K562 (cell line): ENCODE measurements around the gene PRKACA. TPM values are rescaled to one million over a fixed set of nuclear protein-coding genes. Genes with fewer than 3 reads are reported as not detected.

Experiments
- ATF7 ChIP-seq: fragments of 450-650 bp; IDR thresholded peaks from 2 replicates; pipeline ENCODE4 v1.7.1; 2014; ENCODE audit warnings: mild to moderate bottlenecking, moderate library complexity
- C11orf30 ChIP-seq: fragments of 450-650 bp; IDR thresholded peaks from 2 replicates; pipeline ENCODE4 v1.6.1; 2016; ENCODE audit warnings: low read depth, mild to moderate bottlenecking
- CHD2 ChIP-seq: IDR thresholded peaks from 2 replicates; pipeline ENCODE4 v1.6.1; 2011; ENCODE audit warnings: low read depth, low read length
- ELF2 ChIP-seq: fragments of 250-450 bp; sonication (Bioruptor Pico); IDR thresholded peaks from 2 replicates; pipeline ENCODE4 v1.5.0; 2021; ENCODE audit warnings: mild to moderate bottlenecking
- HMGN3 ChIP-seq: IDR thresholded peaks from 2 replicates; pipeline ENCODE4 v1.6.1; 2011; ENCODE audit warnings: borderline replicate concordance, low read depth, mild to moderate bottlenecking, mixed read lengths, low read length; ENCODE audit not compliant: insufficient read length; ENCODE audit errors: extremely low read depth
- PHTF2 ChIP-seq: fragments of 250-450 bp; sonication (Bioruptor Pico); IDR thresholded peaks from 2 replicates; pipeline ENCODE4 v1.5.0; 2021; ENCODE audit warnings: mild to moderate bottlenecking
- POLR2H ChIP-seq: IDR thresholded peaks from 2 replicates; pipeline ENCODE4 v1.6.1; 2016; ENCODE audit warnings: missing genetic modification characterization, low read depth, mild to moderate bottlenecking, control low read depth, missing compliant biosample characterization, moderate library complexity
- RB1 ChIP-seq: fragments of 450-650 bp; IDR thresholded peaks from 2 replicates; pipeline ENCODE4 v1.6.1; 2017; ENCODE audit warnings: low read depth, mild to moderate bottlenecking
- SAFB ChIP-seq: fragments of 200-400 bp; formaldehyde crosslinking; IDR thresholded peaks from 2 replicates; pipeline ENCODE4 v1.6.1; 2017; ENCODE audit warnings: low read depth, low read length, borderline replicate concordance
- SMARCC2 ChIP-seq: fragments of 450-650 bp; IDR thresholded peaks from 2 replicates; pipeline ENCODE4 v1.6.1; 2017; ENCODE audit warnings: antibody characterized with exemption, moderate library complexity, mild to moderate bottlenecking, low read depth
- TBL1XR1 ChIP-seq, 2 experiments: IDR thresholded peaks; 2 replicates each; pipeline ENCODE4 v1.6.1; 2012; ENCODE audit warnings: improper control_type of control experiment in 2 of 2, low read length in 2 of 2, mild to moderate bottlenecking in 1 of 2
- TRIM24 ChIP-seq, 2 experiments: fragments of 450-650 bp; IDR thresholded peaks; 2 replicates each; pipeline ENCODE4 v1.6.1; 2016
- ZNF133 ChIP-seq: fragments of 250-450 bp; sonication (Bioruptor Pico); IDR thresholded peaks from 2 replicates; pipeline ENCODE4 v1.4.0; 2020; ENCODE audit warnings: mild to moderate bottlenecking
- ZNF212 ChIP-seq: fragments of 450-650 bp; formaldehyde crosslinking; IDR thresholded peaks from 2 replicates; pipeline ENCODE4 v1.4.0; 2020; ENCODE audit warnings: mild to moderate bottlenecking
- ZNF77 ChIP-seq: fragments of 250-450 bp; sonication (Bioruptor Pico); IDR thresholded peaks from 2 replicates; pipeline ENCODE4 v1.5.0; 2020
- polyA plus RNA-seq, 8 experiments: library from polyadenylated mRNA; depleted of rRNA in 4 of 8; stranded (reverse) in 5 of 8; unstranded in 3 of 8; fragments of >200 nt; fragmentation: Nextera tagmentation in 2 of 8; fragmentation: Illumina TruSeq in 1 of 8; extraction: Ambion mirVana in 2 of 8; extraction: Trizol in 1 of 8; gene quantifications; 2 replicates each; pipeline versions ENCODE4 v1.2.1 to v1.2.3, GENCODE V29; 2011 to 2014; ENCODE audit warnings: inconsistent platforms in 1 of 8, missing spikeins in 1 of 8
- total RNA-seq, 7 experiments: library from RNA; depleted of rRNA in 6 of 7; stranded (reverse); fragments of >200 nt in 6 of 7; fragmentation: Illumina TruSeq in 2 of 7; extraction: Trizol in 2 of 7; gene quantifications; 2 replicates each; pipeline versions ENCODE4 v1.2.1 to v1.2.3, GENCODE V29; 2011 to 2021; ENCODE audit warnings: low replicate concordance in 1 of 7
- TF ChIP-seq, protein P1 (sequence below): fragments of 450-650 bp; formaldehyde crosslinking; IDR thresholded peaks from 2 replicates; pipeline ENCODE4 v1.4.0; 2020; ENCODE audit warnings: mild to moderate bottlenecking, moderate library complexity
- TF ChIP-seq, protein P2 (sequence below): fragments of 450-650 bp; IDR thresholded peaks from 2 replicates; pipeline ENCODE4 v1.6.1; 2017; ENCODE audit warnings: antibody characterized with exemption, mild to moderate bottlenecking
- TF ChIP-seq, protein P3 (sequence below): fragments of 450-650 bp; formaldehyde crosslinking; conservative IDR thresholded peaks from 2 replicates; pipeline ENCODE4 v1.4.0; 2022; ENCODE audit warnings: mild to moderate bottlenecking, missing genetic modification characterization
- TF ChIP-seq, protein P4 (sequence below): fragments of 450-650 bp; IDR thresholded peaks from one replicate; pipeline ENCODE4 v1.6.1; 2018; ENCODE audit warnings: mild to moderate bottlenecking, moderate library complexity; ENCODE audit not compliant: partially characterized antibody

The PRKACA gene
- total and polyA plus RNA-seq, 9 of the 15 experiments (the other 6 are each of a cell fraction or from before 2014, with no cell fraction given) = 1.2 to 63.1 (median 13.0) TPM

DNA sequence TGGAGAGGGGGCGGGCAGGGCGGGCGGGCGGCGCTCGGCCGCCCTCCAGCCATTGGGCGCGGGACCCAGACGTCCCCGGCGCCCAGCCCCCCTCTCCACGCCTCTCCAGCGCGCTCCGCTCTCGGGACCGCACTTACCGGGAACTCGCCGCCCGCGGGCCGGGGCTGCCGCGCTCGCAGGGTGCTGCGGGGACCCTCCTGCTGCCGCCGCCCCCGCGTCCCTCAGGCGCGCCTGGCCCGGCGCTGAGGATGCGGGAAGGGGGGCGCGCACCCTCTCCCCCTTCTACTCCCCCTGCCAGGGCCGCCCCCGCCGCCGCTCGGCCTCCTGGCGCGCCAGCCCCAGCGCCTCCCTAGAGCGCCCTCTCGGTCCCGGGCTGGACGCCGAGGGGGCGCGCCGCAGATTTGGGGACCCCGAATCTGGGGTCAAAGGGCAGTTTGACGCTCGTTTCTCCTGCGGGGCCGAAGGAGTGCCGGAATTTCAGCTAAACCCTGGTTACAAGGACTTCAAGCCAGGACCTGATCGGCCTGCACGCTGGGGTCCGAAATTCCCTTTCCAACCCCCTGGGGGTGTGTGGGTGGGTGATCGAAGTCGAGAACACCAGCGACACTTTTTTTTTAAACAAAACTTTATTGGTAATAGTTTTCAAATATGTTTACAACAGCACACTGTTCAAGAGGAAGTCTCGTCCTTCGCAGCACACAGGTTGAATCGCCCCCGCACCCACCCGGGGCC, 26.3 kb downstream of the PRKACA start (continued):
- no peak for TF ChIP-seq ZNF77 (CRISPR knock-in tag)
- no peak for TF ChIP-seq ZNF133 (CRISPR knock-in tag)
- TF ChIP-seq, protein P1, sequence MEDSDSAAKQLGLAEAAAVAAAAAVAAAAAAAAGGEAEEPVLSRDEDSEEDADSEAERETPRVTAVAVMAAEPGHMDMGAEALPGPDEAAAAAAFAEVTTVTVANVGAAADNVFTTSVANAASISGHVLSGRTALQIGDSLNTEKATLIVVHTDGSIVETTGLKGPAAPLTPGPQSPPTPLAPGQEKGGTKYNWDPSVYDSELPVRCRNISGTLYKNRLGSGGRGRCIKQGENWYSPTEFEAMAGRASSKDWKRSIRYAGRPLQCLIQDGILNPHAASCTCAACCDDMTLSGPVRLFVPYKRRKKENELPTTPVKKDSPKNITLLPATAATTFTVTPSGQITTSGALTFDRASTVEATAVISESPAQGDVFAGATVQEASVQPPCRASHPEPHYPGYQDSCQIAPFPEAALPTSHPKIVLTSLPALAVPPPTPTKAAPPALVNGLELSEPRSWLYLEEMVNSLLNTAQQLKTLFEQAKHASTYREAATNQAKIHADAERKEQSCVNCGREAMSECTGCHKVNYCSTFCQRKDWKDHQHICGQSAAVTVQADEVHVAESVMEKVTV (CRISPR knock-in tag) = no peak
- peak; percentile 65; the same call in 1 of the 2 replicates for TF ChIP-seq ATF7
- TF ChIP-seq HMGN3 = peak; percentile 66
- TF ChIP-seq PHTF2 (CRISPR knock-in tag) = no peak
- TF ChIP-seq ZNF212 (CRISPR knock-in tag) = no peak
- TF ChIP-seq POLR2H (tag) = no peak
- TF ChIP-seq, protein P2, sequence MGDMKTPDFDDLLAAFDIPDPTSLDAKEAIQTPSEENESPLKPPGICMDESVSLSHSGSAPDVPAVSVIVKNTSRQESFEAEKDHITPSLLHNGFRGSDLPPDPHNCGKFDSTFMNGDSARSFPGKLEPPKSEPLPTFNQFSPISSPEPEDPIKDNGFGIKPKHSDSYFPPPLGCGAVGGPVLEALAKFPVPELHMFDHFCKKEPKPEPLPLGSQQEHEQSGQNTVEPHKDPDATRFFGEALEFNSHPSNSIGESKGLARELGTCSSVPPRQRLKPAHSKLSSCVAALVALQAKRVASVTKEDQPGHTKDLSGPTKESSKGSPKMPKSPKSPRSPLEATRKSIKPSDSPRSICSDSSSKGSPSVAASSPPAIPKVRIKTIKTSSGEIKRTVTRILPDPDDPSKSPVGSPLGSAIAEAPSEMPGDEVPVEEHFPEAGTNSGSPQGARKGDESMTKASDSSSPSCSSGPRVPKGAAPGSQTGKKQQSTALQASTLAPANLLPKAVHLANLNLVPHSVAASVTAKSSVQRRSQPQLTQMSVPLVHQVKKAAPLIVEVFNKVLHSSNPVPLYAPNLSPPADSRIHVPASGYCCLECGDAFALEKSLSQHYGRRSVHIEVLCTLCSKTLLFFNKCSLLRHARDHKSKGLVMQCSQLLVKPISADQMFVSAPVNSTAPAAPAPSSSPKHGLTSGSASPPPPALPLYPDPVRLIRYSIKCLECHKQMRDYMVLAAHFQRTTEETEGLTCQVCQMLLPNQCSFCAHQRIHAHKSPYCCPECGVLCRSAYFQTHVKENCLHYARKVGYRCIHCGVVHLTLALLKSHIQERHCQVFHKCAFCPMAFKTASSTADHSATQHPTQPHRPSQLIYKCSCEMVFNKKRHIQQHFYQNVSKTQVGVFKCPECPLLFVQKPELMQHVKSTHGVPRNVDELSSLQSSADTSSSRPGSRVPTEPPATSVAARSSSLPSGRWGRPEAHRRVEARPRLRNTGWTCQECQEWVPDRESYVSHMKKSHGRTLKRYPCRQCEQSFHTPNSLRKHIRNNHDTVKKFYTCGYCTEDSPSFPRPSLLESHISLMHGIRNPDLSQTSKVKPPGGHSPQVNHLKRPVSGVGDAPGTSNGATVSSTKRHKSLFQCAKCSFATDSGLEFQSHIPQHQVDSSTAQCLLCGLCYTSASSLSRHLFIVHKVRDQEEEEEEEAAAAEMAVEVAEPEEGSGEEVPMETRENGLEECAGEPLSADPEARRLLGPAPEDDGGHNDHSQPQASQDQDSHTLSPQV = peak; percentile 25; the same call in 1 of the 2 replicates
- 0 out of 4 replicates have a peak, but pooled peaks of 1 of the 2 experiments have one; percentile 28 for TF ChIP-seq TRIM24 (IDR thresholded peaks at IDR 0.05)
- TF ChIP-seq SMARCC2 = no peak
- TF ChIP-seq, protein P3, sequence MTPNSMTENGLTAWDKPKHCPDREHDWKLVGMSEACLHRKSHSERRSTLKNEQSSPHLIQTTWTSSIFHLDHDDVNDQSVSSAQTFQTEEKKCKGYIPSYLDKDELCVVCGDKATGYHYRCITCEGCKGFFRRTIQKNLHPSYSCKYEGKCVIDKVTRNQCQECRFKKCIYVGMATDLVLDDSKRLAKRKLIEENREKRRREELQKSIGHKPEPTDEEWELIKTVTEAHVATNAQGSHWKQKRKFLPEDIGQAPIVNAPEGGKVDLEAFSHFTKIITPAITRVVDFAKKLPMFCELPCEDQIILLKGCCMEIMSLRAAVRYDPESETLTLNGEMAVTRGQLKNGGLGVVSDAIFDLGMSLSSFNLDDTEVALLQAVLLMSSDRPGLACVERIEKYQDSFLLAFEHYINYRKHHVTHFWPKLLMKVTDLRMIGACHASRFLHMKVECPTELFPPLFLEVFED (CRISPR knock-in tag) = no peak
- TF ChIP-seq SAFB = no peak
- TF ChIP-seq RB1 = peak; percentile 87
- peak; percentile 29; the same call in 1 of the 2 replicates for TF ChIP-seq CHD2
- no peak for TF ChIP-seq C11orf30
- TF ChIP-seq, protein P4, sequence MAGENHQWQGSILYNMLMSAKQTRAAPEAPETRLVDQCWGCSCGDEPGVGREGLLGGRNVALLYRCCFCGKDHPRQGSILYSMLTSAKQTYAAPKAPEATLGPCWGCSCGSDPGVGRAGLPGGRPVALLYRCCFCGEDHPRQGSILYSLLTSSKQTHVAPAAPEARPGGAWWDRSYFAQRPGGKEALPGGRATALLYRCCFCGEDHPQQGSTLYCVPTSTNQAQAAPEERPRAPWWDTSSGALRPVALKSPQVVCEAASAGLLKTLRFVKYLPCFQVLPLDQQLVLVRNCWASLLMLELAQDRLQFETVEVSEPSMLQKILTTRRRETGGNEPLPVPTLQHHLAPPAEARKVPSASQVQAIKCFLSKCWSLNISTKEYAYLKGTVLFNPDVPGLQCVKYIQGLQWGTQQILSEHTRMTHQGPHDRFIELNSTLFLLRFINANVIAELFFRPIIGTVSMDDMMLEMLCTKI = no peak
- peak; percentile 4 to 16; a peak in 2 of 4 replicates for TF ChIP-seq TBL1XR1 (IDR thresholded peaks at IDR 0.05; ENCODE audit: low read length in 2 of 2)
- no peak for TF ChIP-seq ELF2
